ENCODE results near the gene ANGPTL4. TPM values are rescaled to one million over a fixed set of nuclear protein-coding genes. Genes with fewer than 3 reads are reported as not detected.
"Not testable (repeated sequence)": the region's sequence is repeated elsewhere in the genome, so short reads cannot be mapped to it uniquely, and the experiment has no call there.

Gene ANGPTL4
- polyA plus RNA-seq, 2 of the 4 experiments (the other 2 are of a cell fraction) = 12.3 to 30.8 TPM

DNA sequence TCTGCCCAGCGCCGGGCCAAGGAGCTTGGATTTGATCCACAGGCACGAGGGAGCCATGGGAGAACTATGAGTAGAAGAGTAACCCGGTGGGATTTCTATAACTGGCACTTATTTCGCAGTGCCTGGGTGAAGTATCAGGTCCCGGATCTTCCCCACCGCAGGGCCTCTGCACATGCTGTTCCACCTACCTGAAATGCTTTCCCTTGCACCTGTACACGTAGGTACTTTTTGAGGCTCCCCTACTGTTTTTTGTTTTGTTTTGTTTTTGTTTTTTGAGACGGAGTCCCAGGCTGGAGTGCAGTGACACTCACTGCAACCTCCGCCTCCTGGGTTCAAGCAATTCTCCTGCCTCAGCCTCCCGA lies 20.5 kb upstream of the ANGPTL4 start:
- FAIRE-seq (no peak), DNase-seq (ENCODE audit: low read depth in 1 of 2, low spot score in 1 of 2) (no peak), ATAC-seq (no peak)
- TF ChIP-seq RNF2 (IDR thresholded peaks at IDR 0.05; ENCODE audit: borderline replicate concordance, low read depth) (no peak), NR3C1 (IDR thresholded peaks at IDR 0.05) (no peak)
- TF ChIP-seq, protein P1, sequence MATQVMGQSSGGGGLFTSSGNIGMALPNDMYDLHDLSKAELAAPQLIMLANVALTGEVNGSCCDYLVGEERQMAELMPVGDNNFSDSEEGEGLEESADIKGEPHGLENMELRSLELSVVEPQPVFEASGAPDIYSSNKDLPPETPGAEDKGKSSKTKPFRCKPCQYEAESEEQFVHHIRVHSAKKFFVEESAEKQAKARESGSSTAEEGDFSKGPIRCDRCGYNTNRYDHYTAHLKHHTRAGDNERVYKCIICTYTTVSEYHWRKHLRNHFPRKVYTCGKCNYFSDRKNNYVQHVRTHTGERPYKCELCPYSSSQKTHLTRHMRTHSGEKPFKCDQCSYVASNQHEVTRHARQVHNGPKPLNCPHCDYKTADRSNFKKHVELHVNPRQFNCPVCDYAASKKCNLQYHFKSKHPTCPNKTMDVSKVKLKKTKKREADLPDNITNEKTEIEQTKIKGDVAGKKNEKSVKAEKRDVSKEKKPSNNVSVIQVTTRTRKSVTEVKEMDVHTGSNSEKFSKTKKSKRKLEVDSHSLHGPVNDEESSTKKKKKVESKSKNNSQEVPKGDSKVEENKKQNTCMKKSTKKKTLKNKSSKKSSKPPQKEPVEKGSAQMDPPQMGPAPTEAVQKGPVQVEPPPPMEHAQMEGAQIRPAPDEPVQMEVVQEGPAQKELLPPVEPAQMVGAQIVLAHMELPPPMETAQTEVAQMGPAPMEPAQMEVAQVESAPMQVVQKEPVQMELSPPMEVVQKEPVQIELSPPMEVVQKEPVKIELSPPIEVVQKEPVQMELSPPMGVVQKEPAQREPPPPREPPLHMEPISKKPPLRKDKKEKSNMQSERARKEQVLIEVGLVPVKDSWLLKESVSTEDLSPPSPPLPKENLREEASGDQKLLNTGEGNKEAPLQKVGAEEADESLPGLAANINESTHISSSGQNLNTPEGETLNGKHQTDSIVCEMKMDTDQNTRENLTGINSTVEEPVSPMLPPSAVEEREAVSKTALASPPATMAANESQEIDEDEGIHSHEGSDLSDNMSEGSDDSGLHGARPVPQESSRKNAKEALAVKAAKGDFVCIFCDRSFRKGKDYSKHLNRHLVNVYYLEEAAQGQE (IDR thresholded peaks at IDR 0.05) = no peak
- TF ChIP-seq, protein P2, sequence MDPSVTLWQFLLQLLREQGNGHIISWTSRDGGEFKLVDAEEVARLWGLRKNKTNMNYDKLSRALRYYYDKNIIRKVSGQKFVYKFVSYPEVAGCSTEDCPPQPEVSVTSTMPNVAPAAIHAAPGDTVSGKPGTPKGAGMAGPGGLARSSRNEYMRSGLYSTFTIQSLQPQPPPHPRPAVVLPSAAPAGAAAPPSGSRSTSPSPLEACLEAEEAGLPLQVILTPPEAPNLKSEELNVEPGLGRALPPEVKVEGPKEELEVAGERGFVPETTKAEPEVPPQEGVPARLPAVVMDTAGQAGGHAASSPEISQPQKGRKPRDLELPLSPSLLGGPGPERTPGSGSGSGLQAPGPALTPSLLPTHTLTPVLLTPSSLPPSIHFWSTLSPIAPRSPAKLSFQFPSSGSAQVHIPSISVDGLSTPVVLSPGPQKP (IDR thresholded peaks at IDR 0.05; ENCODE audit: low read depth, low read length) = no peak
- Histone ChIP-seq H3K9me3 (no peaks in the 10 kb centered on the region), H3K27ac (no peak overlapping the region), H3K4me2 (peak overlapping the region; percentile 71), H3K4me3 (0 out of 3 replicates have a peak overlapping the region, but pooled peaks have one; percentile 44), H3K4me1 (peaks cover 9% of the 10 kb centered on the region; the same call in 2 of the 3 replicates)
- CTCF ChIA-PET = interaction anchor here (2.2 to 6.6 kb wide), 2 partner anchors 9 to 10 kb away, joined by 6 to 43 read pairs; no protein-coding TSS in a partner anchor
- POLR2A ChIA-PET = no interaction called here
- WGBS (ENCODE audit: missing lambda C conversion rate) = 51% methylated on average over 11 of the region's 11 CpGs

DNA sequence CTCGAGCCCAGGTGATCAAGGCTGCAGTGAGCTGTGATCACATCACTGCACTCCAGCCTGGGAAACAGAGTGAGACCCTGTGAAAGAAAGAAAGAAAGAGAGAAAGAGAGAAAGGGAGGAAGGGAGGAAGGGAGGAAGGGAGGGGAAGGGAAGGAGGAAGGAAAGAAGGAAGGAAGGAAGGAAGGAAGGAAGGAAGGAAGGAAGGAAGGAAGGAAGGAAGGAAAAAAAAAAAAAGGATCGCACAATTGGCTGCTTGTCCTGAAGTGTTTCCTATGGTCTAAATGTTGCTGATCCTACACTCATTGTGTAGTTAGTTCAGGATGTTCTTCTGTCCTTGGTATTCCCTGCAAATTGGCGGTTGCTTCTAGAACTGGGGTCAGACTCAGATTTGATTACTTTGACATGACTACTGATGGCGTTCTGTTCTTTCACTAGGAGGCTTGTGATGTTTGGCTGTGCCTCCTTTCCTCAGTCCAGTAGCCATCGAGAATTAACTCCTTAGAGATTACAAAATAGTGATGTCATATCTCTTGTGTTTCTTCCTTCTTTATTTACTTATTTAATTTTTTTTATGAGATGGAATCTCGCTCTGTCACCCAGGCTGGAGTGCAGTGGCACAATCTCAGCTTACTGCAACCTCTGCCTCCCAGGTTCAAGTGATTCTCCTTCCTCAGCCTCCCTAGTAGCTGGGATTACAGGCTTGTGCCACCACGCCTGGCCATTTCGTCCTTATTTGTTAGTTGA lies 14.2 kb upstream of the ANGPTL4 start:
- DNase-seq (ENCODE audit: low read depth in 1 of 2, low spot score in 1 of 2); ATAC-seq; FAIRE-seq; H3K27ac ChIP-seq; H3K4me2 ChIP-seq; H3K4me3 ChIP-seq; POLR2A ChIA-PET; H3K9me3 ChIP-seq: not testable (repeated sequence)
- WGBS (ENCODE audit: missing lambda C conversion rate) = 61% methylated on average over 8 of the region's 8 CpGs
- CTCF ChIA-PET = interaction anchor here (0.8 to 2.3 kb wide), 5 partner anchors 10 to 48 kb away, joined by 3 to 8 read pairs (median 5); no protein-coding TSS in a partner anchor
- H3K4me1 ChIP-seq = peaks cover 23% of the 10 kb centered on the region

DNA sequence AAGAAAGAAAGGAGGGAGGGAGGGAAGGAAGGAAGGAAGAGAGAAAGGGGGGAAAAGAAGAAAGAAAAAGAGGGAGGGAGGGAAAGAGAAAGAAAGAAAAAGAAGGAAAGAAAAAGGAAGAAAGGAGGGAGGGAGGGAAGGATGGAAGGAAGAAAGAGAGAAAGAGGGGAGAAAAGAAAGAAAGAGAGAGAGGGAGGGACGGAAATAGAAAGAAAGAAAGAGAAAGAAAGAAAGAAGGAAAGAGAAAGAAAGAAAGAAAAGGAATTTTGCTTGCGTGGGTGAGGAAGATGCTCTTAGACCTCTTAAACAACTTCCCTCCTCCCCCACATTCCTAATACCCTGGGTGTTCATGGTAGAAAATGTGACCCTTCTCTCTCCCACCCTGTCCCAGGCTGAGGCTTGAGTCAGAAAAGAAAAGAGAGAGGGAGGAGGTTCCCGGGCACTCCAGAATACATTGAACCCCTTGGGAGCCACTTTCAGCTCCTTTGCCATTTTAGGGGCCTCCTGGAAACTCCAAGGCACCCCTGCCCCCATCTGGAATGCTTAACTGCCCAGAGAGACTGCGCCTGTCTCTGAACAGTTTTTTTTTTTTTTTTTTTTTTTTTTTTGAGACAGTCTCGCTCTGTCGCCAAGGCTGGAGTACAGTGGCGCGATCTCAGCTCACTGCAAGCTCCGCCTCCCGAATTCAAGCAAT lies 11.7 kb upstream of the ANGPTL4 start:
- WGBS (ENCODE audit: missing lambda C conversion rate) = 56% methylated on average over 10 of the region's 10 CpGs
- Histone ChIP-seq H3K4me2 (peak overlapping the region; percentile 55), H3K27ac (peak overlapping the region; percentile 44 to 48; a peak in 3 of 6 replicates), H3K9me3 (no peaks in the 10 kb centered on the region), H3K4me3 (no peak overlapping the region), H3K4me1 (peaks cover 41% of the 10 kb centered on the region)
- FAIRE-seq (no peak), DNase-seq (ENCODE audit: low read depth in 1 of 2, low spot score in 1 of 2) (no peak), ATAC-seq (no peak)
- ChIA-PET CTCF (interaction anchor here (1.0 to 5.0 kb wide), 13 partner anchors 10 to 230 kb away, joined by 3 to 71 read pairs (median 15); partner anchors contain the start of genes ANGPTL4, KANK3, MARCHF2 and RAB11B), POLR2A (interaction anchor here (0.6 to 0.7 kb wide), 3 partner anchors 17 to 241 kb away, joined by 3 to 7 read pairs (median 3); no protein-coding TSS in a partner anchor)
- TF ChIP-seq, protein P1 (IDR thresholded peaks at IDR 0.05) = no peak
- no peak for TF ChIP-seq CBX8 (IDR thresholded peaks at IDR 0.05)
- TF ChIP-seq HOXB13 (CRISPR knock-in tag; IDR thresholded peaks at IDR 0.05; ENCODE audit: low read depth) = no peak
- no peak for TF ChIP-seq HOXB5 (CRISPR knock-in tag; IDR thresholded peaks at IDR 0.05)
- no peak for TF ChIP-seq ESRRA (IDR thresholded peaks at IDR 0.05; ENCODE audit: borderline replicate concordance, low read length)
- no peak for TF ChIP-seq NR3C1 (IDR thresholded peaks at IDR 0.05)
- no peak for TF ChIP-seq BHLHE40 (IDR thresholded peaks at IDR 0.05; ENCODE audit: low read depth, low read length)
- TF ChIP-seq CEBPB (IDR thresholded peaks at IDR 0.05) = no peak
- TF ChIP-seq NFE2L2 (conservative IDR thresholded peaks at IDR 0.05; ENCODE audit: low read length) = no peak
- TF ChIP-seq MAZ (IDR thresholded peaks at IDR 0.05; ENCODE audit: borderline replicate concordance, low read depth, low read length) = no peak
- TF ChIP-seq FOSB (CRISPR knock-in tag; IDR thresholded peaks at IDR 0.05) = no peak
- TF ChIP-seq, protein P3, sequence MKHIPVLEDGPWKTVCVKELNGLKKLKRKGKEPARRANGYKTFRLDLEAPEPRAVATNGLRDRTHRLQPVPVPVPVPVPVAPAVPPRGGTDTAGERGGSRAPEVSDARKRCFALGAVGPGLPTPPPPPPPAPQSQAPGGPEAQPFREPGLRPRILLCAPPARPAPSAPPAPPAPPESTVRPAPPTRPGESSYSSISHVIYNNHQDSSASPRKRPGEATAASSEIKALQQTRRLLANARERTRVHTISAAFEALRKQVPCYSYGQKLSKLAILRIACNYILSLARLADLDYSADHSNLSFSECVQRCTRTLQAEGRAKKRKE (CRISPR knock-in tag; IDR thresholded peaks at IDR 0.05; ENCODE audit: low read depth) = no peak

DNA sequence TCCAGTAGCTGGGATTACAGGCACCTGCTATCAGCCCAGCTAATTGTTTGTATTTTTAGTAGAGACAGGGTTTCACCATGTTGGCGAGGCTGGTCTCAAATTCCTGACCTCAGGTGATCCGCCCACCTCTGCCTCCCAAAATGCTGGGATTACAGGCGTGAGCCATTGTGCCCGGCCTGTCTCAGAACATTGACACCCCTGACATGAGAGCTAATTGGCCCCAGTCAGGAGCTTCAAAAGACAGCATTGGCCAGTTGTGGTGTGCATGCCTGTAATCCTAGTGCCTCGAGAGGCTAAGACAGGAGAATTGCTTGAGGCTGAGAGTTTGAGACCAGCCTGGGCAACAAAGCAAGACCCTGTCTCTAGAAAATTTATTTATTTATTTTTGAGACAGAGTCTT lies 11.1 kb upstream of the ANGPTL4 start:
- peak overlapping the region in 1 of 2 experiments; percentile 48; a peak in 1 of 6 replicates for H3K27ac ChIP-seq
- FAIRE-seq; DNase-seq (ENCODE audit: low read depth in 1 of 2, low spot score in 1 of 2); ATAC-seq; H3K4me3 ChIP-seq; POLR2A ChIA-PET; H3K9me3 ChIP-seq: not testable (repeated sequence)
- peaks cover 40% of the 10 kb centered on the region for H3K4me1 ChIP-seq
- CTCF ChIA-PET = interaction anchor here (0.9 to 5.0 kb wide), 22 partner anchors 11 to 229 kb away, joined by 3 to 71 read pairs (median 14); partner anchors contain the start of genes ANGPTL4, KANK3, MARCHF2 and RAB11B
- H3K4me2 ChIP-seq = peak overlapping the region; percentile 55
- WGBS (ENCODE audit: missing lambda C conversion rate) = 86% methylated on average over 4 of the region's 5 CpGs

All from A549 (cell line).